Measurements from ENCODE around the gene SGSM2.

Gene SGSM2

GRCh38 chr17:2375406-2375805, 38.1 kb downstream of the SGSM2 start:
- Histone ChIP-seq H2BK15ac (replicated peaks; ENCODE audit: low read depth) (no peak overlapping the region), H3K56ac (ENCODE audit: low read length) (no peak overlapping the region), H3K36me3 (ENCODE audit: control insufficient read depth, insufficient read depth, low read length) (no peaks in the 10 kb centered on the region), H3K4ac (ENCODE audit: low read depth, low read length) (no peak overlapping the region), H4K5ac (ENCODE audit: low read length) (no peak overlapping the region), H3K79me2 (ENCODE audit: control insufficient read depth, insufficient read depth, low read length) (no peaks in the 10 kb centered on the region), H3K4me1 (ENCODE audit: control insufficient read depth, low read depth, low read length) (no peaks in the 10 kb centered on the region), H3K23ac (ENCODE audit: low read length) (no peak overlapping the region), H3K9ac (ENCODE audit: low read length) (no peak overlapping the region), H2AK5ac (ENCODE audit: low read length) (no peak overlapping the region), H2BK120ac (ENCODE audit: low read depth, low read length) (no peak overlapping the region), H2BK5ac (ENCODE audit: low read length) (no peak overlapping the region), H4K8ac (ENCODE audit: low read depth, low read length) (no peak overlapping the region), H3K4me3 (ENCODE audit: low read length) (no peak overlapping the region), H3K27me3 (ENCODE audit: insufficient read depth, low read length, poor library complexity) (no peaks in the 10 kb centered on the region), H3K4me2 (ENCODE audit: low read length) (no peak overlapping the region), H3K79me1 (ENCODE audit: low read length) (no peaks in the 10 kb centered on the region), H3K27ac (ENCODE audit: low read depth, low read length) (no peak overlapping the region), H3K18ac (ENCODE audit: low read length) (no peak overlapping the region)
- no peak for DNase-seq
- WGBS (ENCODE audit: extremely low coverage, insufficient coverage, low lambda C conversion rate): no CpG with 5 or more reads among the region's 19 CpGs

GRCh38 chr17:2376107-2376506, 38.8 kb downstream of the SGSM2 start:
- H3K56ac ChIP-seq (ENCODE audit: low read length): no peak overlapping the region
- H4K5ac ChIP-seq (ENCODE audit: low read length): no peak overlapping the region
- H3K36me3 ChIP-seq (ENCODE audit: control insufficient read depth, insufficient read depth, low read length): no peaks in the 10 kb centered on the region
- H3K18ac ChIP-seq (ENCODE audit: low read length): no peak overlapping the region
- no peak overlapping the region for H3K4me2 ChIP-seq (ENCODE audit: low read length)
- H3K9ac ChIP-seq (ENCODE audit: low read length): no peak overlapping the region
- WGBS (ENCODE audit: extremely low coverage, insufficient coverage, low lambda C conversion rate): no CpG with 5 or more reads among the region's 14 CpGs
- no peak overlapping the region for H3K27ac ChIP-seq (ENCODE audit: low read depth, low read length)
- no peak overlapping the region for H2BK120ac ChIP-seq (ENCODE audit: low read depth, low read length)
- no peak overlapping the region for H2AK5ac ChIP-seq (ENCODE audit: low read length)
- H3K4me1 ChIP-seq (ENCODE audit: control insufficient read depth, low read depth, low read length): no peaks in the 10 kb centered on the region
- DNase-seq: no peak
- no peak overlapping the region for H2BK15ac ChIP-seq (replicated peaks; ENCODE audit: low read depth)
- H3K4ac ChIP-seq (ENCODE audit: low read depth, low read length): no peak overlapping the region
- no peak overlapping the region for H2BK5ac ChIP-seq (ENCODE audit: low read length)
- no peaks in the 10 kb centered on the region for H3K79me1 ChIP-seq (ENCODE audit: low read length)
- H3K23ac ChIP-seq (ENCODE audit: low read length): no peak overlapping the region
- no peak overlapping the region for H3K4me3 ChIP-seq (ENCODE audit: low read length)
- H3K79me2 ChIP-seq (ENCODE audit: control insufficient read depth, insufficient read depth, low read length): no peaks in the 10 kb centered on the region
- no peaks in the 10 kb centered on the region for H3K27me3 ChIP-seq (ENCODE audit: insufficient read depth, low read length, poor library complexity)
- no peak overlapping the region for H4K8ac ChIP-seq (ENCODE audit: low read depth, low read length)

DNA sequence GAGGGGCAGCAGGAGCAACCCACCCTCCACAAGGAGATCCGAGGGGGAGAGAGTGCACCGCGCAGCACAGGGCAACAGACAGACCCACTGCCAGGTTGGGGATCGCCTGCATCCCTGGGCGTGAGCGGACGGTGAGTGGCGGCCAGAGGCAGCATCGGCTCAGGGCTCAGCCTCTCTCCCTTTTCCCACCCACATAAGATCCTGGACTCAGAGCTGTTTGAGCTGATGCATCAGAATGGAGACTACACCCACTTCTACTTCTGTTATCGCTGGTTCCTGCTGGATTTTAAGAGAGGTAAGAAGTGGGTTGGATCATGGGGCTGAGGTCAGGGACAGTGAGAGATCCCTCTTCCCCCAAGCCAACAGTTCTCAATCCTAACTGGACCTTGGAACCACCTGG, 40.4 kb downstream of the SGSM2 start:
- Histone ChIP-seq H2BK15ac (replicated peaks; ENCODE audit: low read depth) (no peak overlapping the region), H3K36me3 (ENCODE audit: control insufficient read depth, insufficient read depth, low read length) (no peaks in the 10 kb centered on the region), H3K4me2 (ENCODE audit: low read length) (no peak overlapping the region), H3K79me2 (ENCODE audit: control insufficient read depth, insufficient read depth, low read length) (no peaks in the 10 kb centered on the region), H2AK5ac (ENCODE audit: low read length) (no peak overlapping the region), H2BK5ac (ENCODE audit: low read length) (no peak overlapping the region), H4K5ac (ENCODE audit: low read length) (no peak overlapping the region), H3K4me3 (ENCODE audit: low read length) (no peak overlapping the region), H3K27me3 (ENCODE audit: insufficient read depth, low read length, poor library complexity) (no peaks in the 10 kb centered on the region), H3K79me1 (ENCODE audit: low read length) (no peaks in the 10 kb centered on the region), H3K4ac (ENCODE audit: low read depth, low read length) (no peak overlapping the region), H3K27ac (ENCODE audit: low read depth, low read length) (no peak overlapping the region), H3K4me1 (ENCODE audit: control insufficient read depth, low read depth, low read length) (no peaks in the 10 kb centered on the region), H3K23ac (ENCODE audit: low read length) (no peak overlapping the region), H3K56ac (ENCODE audit: low read length) (no peak overlapping the region), H2BK120ac (ENCODE audit: low read depth, low read length) (no peak overlapping the region), H3K9ac (ENCODE audit: low read length) (no peak overlapping the region), H3K18ac (ENCODE audit: low read length) (no peak overlapping the region), H4K8ac (ENCODE audit: low read depth, low read length) (no peak overlapping the region)
- DNase-seq: no peak
- no CpG with 5 or more reads among the region's 10 CpGs for WGBS (ENCODE audit: extremely low coverage, insufficient coverage, low lambda C conversion rate)

DNA sequence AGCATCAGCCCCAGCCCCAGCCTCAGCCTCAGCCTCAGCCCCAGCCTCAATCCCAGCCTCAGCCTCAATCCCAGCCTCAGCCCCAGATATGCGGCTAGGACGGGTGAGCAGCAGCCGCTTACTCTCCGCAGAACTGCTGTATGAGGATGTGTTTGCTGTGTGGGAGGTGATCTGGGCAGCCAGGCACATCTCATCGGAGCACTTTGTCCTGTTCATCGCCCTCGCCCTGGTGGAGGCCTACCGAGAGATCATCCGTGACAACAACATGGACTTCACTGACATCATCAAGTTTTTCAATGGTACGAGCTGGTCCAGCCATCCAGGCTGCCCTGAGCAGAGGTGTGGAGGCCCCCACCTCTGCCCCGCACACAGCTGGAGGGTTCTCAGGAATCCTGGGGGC, 41.6 kb downstream of the SGSM2 start:
- Histone ChIP-seq H4K8ac (ENCODE audit: low read depth, low read length) (no peak overlapping the region), H3K23ac (ENCODE audit: low read length) (no peak overlapping the region), H3K9ac (ENCODE audit: low read length) (no peak overlapping the region), H3K27ac (ENCODE audit: low read depth, low read length) (no peak overlapping the region), H3K4me2 (ENCODE audit: low read length) (no peak overlapping the region), H3K18ac (ENCODE audit: low read length) (no peak overlapping the region), H3K4ac (ENCODE audit: low read depth, low read length) (no peak overlapping the region), H4K5ac (ENCODE audit: low read length) (no peak overlapping the region), H3K79me1 (ENCODE audit: low read length) (no peaks in the 10 kb centered on the region), H3K56ac (ENCODE audit: low read length) (no peak overlapping the region), H2BK5ac (ENCODE audit: low read length) (no peak overlapping the region), H3K79me2 (ENCODE audit: control insufficient read depth, insufficient read depth, low read length) (no peaks in the 10 kb centered on the region), H2BK120ac (ENCODE audit: low read depth, low read length) (no peak overlapping the region), H3K4me3 (ENCODE audit: low read length) (no peak overlapping the region), H3K36me3 (ENCODE audit: control insufficient read depth, insufficient read depth, low read length) (no peaks in the 10 kb centered on the region), H3K27me3 (ENCODE audit: insufficient read depth, low read length, poor library complexity) (no peaks in the 10 kb centered on the region), H3K4me1 (ENCODE audit: control insufficient read depth, low read depth, low read length) (no peaks in the 10 kb centered on the region), H2AK5ac (ENCODE audit: low read length) (no peak overlapping the region), H2BK15ac (replicated peaks; ENCODE audit: low read depth) (no peak overlapping the region)
- WGBS (ENCODE audit: extremely low coverage, insufficient coverage, low lambda C conversion rate): no CpG with 5 or more reads among the region's 11 CpGs
- no peak for DNase-seq

DNA sequence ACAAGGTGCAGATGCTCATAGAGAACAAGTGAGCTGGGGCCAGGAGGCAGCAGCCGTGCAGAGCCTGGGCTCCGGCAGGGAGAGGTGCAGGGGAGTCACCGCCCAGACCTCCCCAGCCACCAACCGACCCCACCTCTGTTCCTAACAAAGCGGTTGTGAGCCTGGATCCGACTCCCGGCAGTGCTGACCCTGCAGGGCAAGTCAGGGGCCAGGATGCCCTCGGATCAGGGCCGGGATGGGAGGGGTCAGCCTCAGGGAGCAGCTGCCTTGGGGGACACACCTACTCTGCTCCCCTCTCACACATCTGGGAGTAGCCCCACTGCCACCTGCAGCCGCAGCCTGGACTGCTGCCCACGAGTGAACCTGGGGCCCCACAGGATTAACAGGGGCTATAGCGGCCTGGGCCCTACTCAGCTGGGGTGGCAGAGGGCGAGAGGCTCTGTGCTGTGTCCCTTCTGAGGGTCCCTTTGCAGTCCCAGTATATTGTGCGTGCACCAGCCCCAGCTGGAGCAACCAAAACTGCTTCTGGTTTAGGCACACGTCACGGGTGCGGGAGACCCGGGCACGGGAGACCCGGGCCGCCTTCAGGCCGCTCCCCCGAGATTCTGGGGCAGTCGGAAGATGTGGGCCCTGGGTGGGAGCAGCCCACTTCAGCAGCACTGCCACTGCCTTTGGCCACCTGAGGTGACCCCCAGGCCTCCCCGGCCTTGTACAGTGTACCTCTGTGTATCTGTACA, 42.4 kb downstream of the SGSM2 start:
- H2BK5ac ChIP-seq (ENCODE audit: low read length): no peak overlapping the region
- H3K27me3 ChIP-seq (ENCODE audit: insufficient read depth, low read length, poor library complexity): no peaks in the 10 kb centered on the region
- H3K4me3 ChIP-seq (ENCODE audit: low read length): no peak overlapping the region
- no peak overlapping the region for H2AK5ac ChIP-seq (ENCODE audit: low read length)
- no peak overlapping the region for H3K4ac ChIP-seq (ENCODE audit: low read depth, low read length)
- H3K56ac ChIP-seq (ENCODE audit: low read length): no peak overlapping the region
- H2BK15ac ChIP-seq (replicated peaks; ENCODE audit: low read depth): no peak overlapping the region
- DNase-seq: no peak
- H4K5ac ChIP-seq (ENCODE audit: low read length): no peak overlapping the region
- no peaks in the 10 kb centered on the region for H3K79me1 ChIP-seq (ENCODE audit: low read length)
- H3K27ac ChIP-seq (ENCODE audit: low read depth, low read length): no peak overlapping the region
- H3K18ac ChIP-seq (ENCODE audit: low read length): no peak overlapping the region
- H3K79me2 ChIP-seq (ENCODE audit: control insufficient read depth, insufficient read depth, low read length): no peaks in the 10 kb centered on the region
- no peak overlapping the region for H3K4me2 ChIP-seq (ENCODE audit: low read length)
- no peak overlapping the region for H3K9ac ChIP-seq (ENCODE audit: low read length)
- H2BK120ac ChIP-seq (ENCODE audit: low read depth, low read length): no peak overlapping the region
- no peaks in the 10 kb centered on the region for H3K4me1 ChIP-seq (ENCODE audit: control insufficient read depth, low read depth, low read length)
- no peak overlapping the region for H3K23ac ChIP-seq (ENCODE audit: low read length)
- WGBS (ENCODE audit: extremely low coverage, insufficient coverage, low lambda C conversion rate): no CpG with 5 or more reads among the region's 25 CpGs
- no peak overlapping the region for H4K8ac ChIP-seq (ENCODE audit: low read depth, low read length)
- H3K36me3 ChIP-seq (ENCODE audit: control insufficient read depth, insufficient read depth, low read length): no peaks in the 10 kb centered on the region
